PC-9 (cell line): Measurements from ENCODE around the gene PHF11. TPM values are rescaled to one million over a fixed set of nuclear protein-coding genes. Genes with fewer than 3 reads are reported as not detected.

Experiments
- BruUV-seq: library from RNA; stranded (reverse); fragments of 400-500 nt; replicated peaks from 2 replicates; lab custom pipeline; 2021; lab: Mats Ljungman, UMichigan
- CTCF ChIA-PET: fragments of 300-600 bp; sonication (Branson Sonifier 250); formaldehyde crosslinking; loops from one replicate; lab custom pipeline; 2022; ENCODE audit warnings: antibody characterized with exemption; lab: Charles Lee
- POLR2A ChIA-PET: fragments of 300-600 bp; sonication (Branson Sonifier 250); formaldehyde crosslinking; loops from one replicate; lab custom pipeline; 2022; ENCODE audit warnings: antibody characterized with exemption; ENCODE audit not compliant: unreplicated experiment; lab: Charles Lee
- DNase-seq, 2 experiments: peaks; one replicate each; pipeline versions ENCODE4 v3.0.0 to v3.0.0-alpha.2; 2015 to 2022; ENCODE audit warnings: mixed read lengths in 1 of 2
- H2AFZ ChIP-seq: fragments of 200-600 bp; sonication (generic); 2 replicates; pipeline ENCODE4 v1.8.1; 2017; ENCODE audit warnings: antibody characterized with exemption
- H3F3A ChIP-seq: fragments of 200-600 bp; sonication (generic); 2 replicates; pipeline ENCODE4 v1.8.1; 2017; ENCODE audit warnings: antibody characterized with exemption, mild to moderate bottlenecking, low read depth; ENCODE audit not compliant: insufficient read depth
- H3K27ac ChIP-seq: fragments of 200-600 bp; sonication (generic); 2 replicates; pipeline ENCODE4 v1.6.1; 2016; ENCODE audit warnings: mixed run types
- H3K27me3 ChIP-seq: fragments of 200-600 bp; sonication (generic); 2 replicates; pipeline ENCODE4 v1.6.1; 2016; ENCODE audit warnings: low read depth, mixed run types; ENCODE audit not compliant: insufficient read depth
- H3K36me3 ChIP-seq: fragments of 200-600 bp; sonication (generic); 2 replicates; pipeline ENCODE4 v1.6.1; 2016; ENCODE audit warnings: low read depth, mixed run types
- H3K4me1 ChIP-seq: fragments of 200-600 bp; sonication (generic); replicated peaks from 2 replicates; pipeline ENCODE4 v1.6.1; 2016; ENCODE audit warnings: mixed run types; ENCODE audit not compliant: insufficient read depth
- H3K4me2 ChIP-seq: fragments of 200-600 bp; sonication (generic); 2 replicates; pipeline ENCODE4 v1.6.1; 2017; ENCODE audit warnings: mixed run types
- H3K4me3 ChIP-seq: fragments of 200-600 bp; sonication (generic); 2 replicates; pipeline ENCODE4 v1.6.1; 2016; ENCODE audit warnings: mixed run types
- H3K79me2 ChIP-seq: fragments of 200-600 bp; sonication (generic); 2 replicates; pipeline ENCODE4 v1.6.1; 2017; ENCODE audit warnings: low read depth, mixed run types
- H3K9me2 ChIP-seq: fragments of 200-600 bp; sonication (generic); 2 replicates; pipeline ENCODE4 v1.8.1; 2017; ENCODE audit warnings: mild to moderate bottlenecking; ENCODE audit not compliant: insufficient read depth
- H3K9me3 ChIP-seq: fragments of 200-600 bp; sonication (generic); 2 replicates; pipeline ENCODE4 v1.8.1; 2016; ENCODE audit warnings: low read depth; ENCODE audit not compliant: insufficient read depth
- H4K20me1 ChIP-seq: fragments of 200-600 bp; sonication (generic); 2 replicates; pipeline ENCODE4 v1.8.1; 2017; ENCODE audit not compliant: insufficient read depth
- EZH2 ChIP-seq: fragments of 200-600 bp; sonication (generic); IDR thresholded peaks from 2 replicates; pipeline ENCODE4 v1.8.0; 2017; ENCODE audit warnings: antibody characterized with exemption, low read depth
- intact Hi-C: fragments of 100-400 bp; cut with micrococcal nuclease; formaldehyde crosslinking; loops from one replicate; pipeline ENCODE4 v1.10.0; 2022; ENCODE audit not compliant: unreplicated experiment
- total RNA-seq: library from RNA; stranded (reverse); gene quantifications from 2 replicates; pipeline ENCODE4 v1.2.3, GENCODE V29; 2021
- TF ChIP-seq, protein P1 (sequence below): fragments of 200-600 bp; sonication (generic); conservative IDR thresholded peaks from 2 replicates; pipeline ENCODE4 v1.6.1; 2017; ENCODE audit warnings: mixed run types, antibody characterized with exemption, mild to moderate bottlenecking, moderate library complexity

Gene PHF11
- total RNA-seq, 1 experiment from 2014 or later, result 25.2 TPM

DNA sequence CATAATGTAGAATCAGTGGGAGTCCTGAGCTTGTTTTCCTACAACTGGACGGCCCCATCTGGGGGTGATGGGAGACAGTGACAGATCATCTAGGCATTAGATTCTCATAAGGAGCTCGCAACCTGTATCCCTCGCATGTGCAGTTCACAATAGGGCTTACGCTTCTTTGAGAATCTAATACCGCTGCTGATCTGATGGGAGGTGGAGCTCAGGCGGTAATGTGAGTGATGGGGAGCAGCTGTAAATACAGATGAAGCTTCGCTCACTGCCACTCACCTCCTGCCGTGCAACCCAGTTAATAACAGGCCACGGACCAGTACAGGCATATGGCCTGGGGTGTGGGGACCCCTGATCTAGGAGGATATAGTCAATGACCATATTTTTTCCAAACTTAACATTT, 50.8 kb downstream of the PHF11 start:
- no peak overlapping the region for H3K4me2 ChIP-seq
- H3K4me1 ChIP-seq, result no peaks in the 10 kb centered on the region
- H3F3A ChIP-seq, result no peaks in the 10 kb centered on the region
- H3K9me3 ChIP-seq, result no peaks in the 10 kb centered on the region
- no peak for DNase-seq
- H3K9me2 ChIP-seq, result no peaks in the 10 kb centered on the region
- no peaks in the 10 kb centered on the region for H4K20me1 ChIP-seq
- intact Hi-C loops, result no loop called here
- no peaks in the 10 kb centered on the region for H3K79me2 ChIP-seq
- H2AFZ ChIP-seq, result no peak overlapping the region
- no peak overlapping the region for H3K27ac ChIP-seq
- H3K4me3 ChIP-seq, result no peak overlapping the region
- no peaks in the 10 kb centered on the region for H3K27me3 ChIP-seq
- no TSS peak for BruUV-seq
- no peaks in the 10 kb centered on the region for H3K36me3 ChIP-seq
- ChIA-PET CTCF (no interaction called here), POLR2A (no interaction called here)
- TF ChIP-seq, protein P1, sequence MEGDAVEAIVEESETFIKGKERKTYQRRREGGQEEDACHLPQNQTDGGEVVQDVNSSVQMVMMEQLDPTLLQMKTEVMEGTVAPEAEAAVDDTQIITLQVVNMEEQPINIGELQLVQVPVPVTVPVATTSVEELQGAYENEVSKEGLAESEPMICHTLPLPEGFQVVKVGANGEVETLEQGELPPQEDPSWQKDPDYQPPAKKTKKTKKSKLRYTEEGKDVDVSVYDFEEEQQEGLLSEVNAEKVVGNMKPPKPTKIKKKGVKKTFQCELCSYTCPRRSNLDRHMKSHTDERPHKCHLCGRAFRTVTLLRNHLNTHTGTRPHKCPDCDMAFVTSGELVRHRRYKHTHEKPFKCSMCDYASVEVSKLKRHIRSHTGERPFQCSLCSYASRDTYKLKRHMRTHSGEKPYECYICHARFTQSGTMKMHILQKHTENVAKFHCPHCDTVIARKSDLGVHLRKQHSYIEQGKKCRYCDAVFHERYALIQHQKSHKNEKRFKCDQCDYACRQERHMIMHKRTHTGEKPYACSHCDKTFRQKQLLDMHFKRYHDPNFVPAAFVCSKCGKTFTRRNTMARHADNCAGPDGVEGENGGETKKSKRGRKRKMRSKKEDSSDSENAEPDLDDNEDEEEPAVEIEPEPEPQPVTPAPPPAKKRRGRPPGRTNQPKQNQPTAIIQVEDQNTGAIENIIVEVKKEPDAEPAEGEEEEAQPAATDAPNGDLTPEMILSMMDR, result no peak
- no peak for TF ChIP-seq EZH2

DNA sequence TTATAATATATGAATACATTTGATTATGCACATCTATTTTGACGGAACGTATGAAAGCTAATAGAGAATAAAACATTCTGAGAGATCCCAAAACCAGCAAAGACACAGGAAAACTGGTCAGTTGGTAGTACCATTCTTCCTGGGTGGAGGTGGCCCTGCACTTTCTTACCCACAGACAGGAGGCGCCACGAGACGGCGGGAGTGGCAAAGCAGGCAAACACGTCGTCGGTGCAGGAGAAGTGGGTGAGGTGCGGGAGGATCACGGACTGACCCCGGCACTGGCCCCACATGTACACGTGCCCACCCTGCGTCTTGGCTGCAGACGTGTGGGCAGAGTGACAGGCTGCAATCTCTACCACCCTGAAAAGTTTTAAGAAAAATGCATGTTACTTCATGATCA, 53.5 kb downstream of the PHF11 start:
- Histone ChIP-seq H3F3A (no peaks in the 10 kb centered on the region), H3K79me2 (no peaks in the 10 kb centered on the region), H2AFZ (no peak overlapping the region), H3K27me3 (no peaks in the 10 kb centered on the region), H3K9me3 (no peaks in the 10 kb centered on the region), H3K27ac (no peak overlapping the region), H3K4me2 (no peak overlapping the region), H3K9me2 (no peaks in the 10 kb centered on the region), H3K36me3 (no peaks in the 10 kb centered on the region), H3K4me3 (no peak overlapping the region), H4K20me1 (no peaks in the 10 kb centered on the region), H3K4me1 (no peaks in the 10 kb centered on the region)
- intact Hi-C loops, result no loop called here
- TF ChIP-seq, protein P1, result no peak
- no peak for TF ChIP-seq EZH2
- ChIA-PET CTCF (no interaction called here), POLR2A (no interaction called here)
- no peak for DNase-seq
- no TSS peak for BruUV-seq

DNA sequence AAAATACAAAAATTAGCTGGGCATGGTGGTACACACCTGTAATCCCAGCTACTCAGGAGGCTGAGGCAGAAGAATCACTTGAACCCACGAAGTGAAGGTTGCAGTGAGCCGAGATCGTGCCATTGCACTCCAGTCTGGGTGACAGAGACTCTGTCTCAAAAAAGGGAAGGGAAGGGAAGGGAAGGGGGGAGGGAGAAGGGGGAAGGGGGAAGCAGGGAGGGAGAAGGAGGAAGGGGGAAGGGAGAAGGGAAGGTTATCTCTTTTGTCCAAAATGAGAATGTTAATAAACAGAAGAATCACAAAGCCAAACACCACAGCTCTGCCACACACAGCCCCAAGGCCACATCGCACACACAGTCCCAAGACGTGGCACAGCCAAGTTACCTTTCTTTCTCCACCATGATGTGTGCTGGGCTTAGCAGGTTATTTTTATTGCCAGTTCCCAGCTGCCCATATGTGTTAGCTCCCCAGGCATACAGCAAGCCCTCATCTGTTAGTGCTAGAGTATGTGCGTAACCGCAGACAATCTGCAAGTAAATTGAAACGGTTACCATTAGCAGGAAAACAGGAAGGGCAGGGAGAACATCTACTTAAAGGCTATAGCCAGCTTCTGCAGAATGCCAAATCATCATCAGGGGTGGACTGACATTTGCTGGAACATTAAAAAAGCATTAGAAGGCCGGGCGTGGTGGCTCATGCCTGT, 55.3 kb downstream of the PHF11 start:
- no peaks in the 10 kb centered on the region for H3K36me3 ChIP-seq

More for the DNA sequence above, 55.3 kb downstream of the PHF11 start:
- H3F3A ChIP-seq, result no peaks in the 10 kb centered on the region
- no peak overlapping the region for H3K27ac ChIP-seq
- H3K4me3 ChIP-seq, result no peak overlapping the region
- no peaks in the 10 kb centered on the region for H3K9me2 ChIP-seq
- no peaks in the 10 kb centered on the region for H3K27me3 ChIP-seq
- TF ChIP-seq, protein P1, result no peak
- TF ChIP-seq EZH2, result no peak
- DNase-seq, result no peak
- BruUV-seq, result no TSS peak
- no peaks in the 10 kb centered on the region for H3K79me2 ChIP-seq
- H2AFZ ChIP-seq, result no peak overlapping the region
- H3K4me1 ChIP-seq, result no peaks in the 10 kb centered on the region
- no peaks in the 10 kb centered on the region for H4K20me1 ChIP-seq
- intact Hi-C loops, result no loop called here
- H3K4me2 ChIP-seq, result no peak overlapping the region
- ChIA-PET CTCF (no interaction called here), POLR2A (no interaction called here)
- no peaks in the 10 kb centered on the region for H3K9me3 ChIP-seq
